ENCODE measurements around the gene ZNF564. TPM values are rescaled to one million over a fixed set of nuclear protein-coding genes. Genes with fewer than 3 reads are reported as not detected.

ZNF564 gene
- total RNA-seq, 2 donors from 2014 or later = 5.2 to 14.2 TPM

DNA sequence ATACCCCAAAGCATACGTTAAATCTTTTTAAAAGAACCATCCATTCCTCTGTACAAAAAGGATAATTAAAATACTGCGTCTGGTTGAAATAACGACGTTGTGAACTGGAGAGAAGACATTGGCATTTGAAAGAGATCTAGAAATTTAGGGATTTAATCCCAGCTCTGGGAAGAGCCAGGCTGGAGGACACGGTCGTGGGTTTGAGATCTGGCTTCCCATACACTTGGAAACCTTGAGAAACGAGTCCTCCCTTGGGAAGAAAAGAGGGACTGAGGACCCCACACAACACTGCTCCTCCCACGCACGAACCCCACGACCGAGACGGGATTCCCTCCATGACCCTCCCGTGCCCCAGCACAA lies 67.3 kb downstream of the ZNF564 start:
- TF ChIP-seq POLR2A (IDR thresholded peaks at IDR 0.05) = no peak
- TF ChIP-seq, protein P1, sequence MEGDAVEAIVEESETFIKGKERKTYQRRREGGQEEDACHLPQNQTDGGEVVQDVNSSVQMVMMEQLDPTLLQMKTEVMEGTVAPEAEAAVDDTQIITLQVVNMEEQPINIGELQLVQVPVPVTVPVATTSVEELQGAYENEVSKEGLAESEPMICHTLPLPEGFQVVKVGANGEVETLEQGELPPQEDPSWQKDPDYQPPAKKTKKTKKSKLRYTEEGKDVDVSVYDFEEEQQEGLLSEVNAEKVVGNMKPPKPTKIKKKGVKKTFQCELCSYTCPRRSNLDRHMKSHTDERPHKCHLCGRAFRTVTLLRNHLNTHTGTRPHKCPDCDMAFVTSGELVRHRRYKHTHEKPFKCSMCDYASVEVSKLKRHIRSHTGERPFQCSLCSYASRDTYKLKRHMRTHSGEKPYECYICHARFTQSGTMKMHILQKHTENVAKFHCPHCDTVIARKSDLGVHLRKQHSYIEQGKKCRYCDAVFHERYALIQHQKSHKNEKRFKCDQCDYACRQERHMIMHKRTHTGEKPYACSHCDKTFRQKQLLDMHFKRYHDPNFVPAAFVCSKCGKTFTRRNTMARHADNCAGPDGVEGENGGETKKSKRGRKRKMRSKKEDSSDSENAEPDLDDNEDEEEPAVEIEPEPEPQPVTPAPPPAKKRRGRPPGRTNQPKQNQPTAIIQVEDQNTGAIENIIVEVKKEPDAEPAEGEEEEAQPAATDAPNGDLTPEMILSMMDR (IDR thresholded peaks at IDR 0.05) = no peak
- DNase-seq (no peak), ATAC-seq (no peak)
- peak overlapping the region; percentile 58 to 70 (median 61) for H3K27ac ChIP-seq
- H3K9me3 ChIP-seq = no peaks in the 10 kb centered on the region
- intact Hi-C loops (cut with DNase I) = no loop called here
- peaks cover 16% of the 10 kb centered on the region for H3K4me1 ChIP-seq
- 0 to 2% methylated on average over 12 to 13 of the region's 13 CpGs for WGBS, 2 donors
- H3K27me3 ChIP-seq = no peaks in the 10 kb centered on the region
- peak overlapping the region; percentile 60 to 99 for H3K4me3 ChIP-seq
- no peaks in the 10 kb centered on the region for H3K36me3 ChIP-seq (replicated peaks in 1 of 2; ENCODE audit: insufficient read depth in 1 of 2, low read depth in 2 of 2)

DNA sequence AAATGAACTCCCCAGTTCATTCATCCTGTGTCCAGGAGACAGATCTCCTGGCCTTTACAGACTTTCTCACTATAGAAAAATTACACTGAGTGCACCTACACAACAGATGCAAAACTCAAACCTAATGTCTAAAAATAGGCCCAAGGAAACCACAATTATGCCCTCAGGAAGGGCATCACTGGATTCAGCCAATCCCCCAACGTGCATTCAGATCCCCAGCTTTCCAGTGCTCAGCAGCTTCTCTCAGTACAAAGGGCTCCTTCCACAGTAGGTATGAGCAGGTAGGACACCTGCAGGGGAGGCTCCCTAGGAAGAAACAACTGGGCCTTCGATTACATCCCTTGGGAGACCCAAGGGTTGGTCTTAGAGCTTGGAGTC lies 68.8 kb downstream of the ZNF564 start:
- Histone ChIP-seq H3K9me3 (no peaks in the 10 kb centered on the region), H3K36me3 (replicated peaks in 1 of 2; ENCODE audit: insufficient read depth in 1 of 2, low read depth in 2 of 2) (no peaks in the 10 kb centered on the region), H3K27ac (no peak overlapping the region), H3K27me3 (no peaks in the 10 kb centered on the region), H3K4me1 (peaks cover 27% of the 10 kb centered on the region), H3K4me3 (no peak overlapping the region)
- ATAC-seq (no peak), DNase-seq (no peak)
- TF ChIP-seq, protein P1 (IDR thresholded peaks at IDR 0.05) = no peak
- no peak for TF ChIP-seq POLR2A (IDR thresholded peaks at IDR 0.05)
- whole genome bisulfite sequencing, 2 donors = 69% methylated on average over 2 of the region's 2 CpGs; no CpG with 5 or more reads in 1 of the 2 donors
- intact Hi-C loops (cut with DNase I) = no loop called here

DNA sequence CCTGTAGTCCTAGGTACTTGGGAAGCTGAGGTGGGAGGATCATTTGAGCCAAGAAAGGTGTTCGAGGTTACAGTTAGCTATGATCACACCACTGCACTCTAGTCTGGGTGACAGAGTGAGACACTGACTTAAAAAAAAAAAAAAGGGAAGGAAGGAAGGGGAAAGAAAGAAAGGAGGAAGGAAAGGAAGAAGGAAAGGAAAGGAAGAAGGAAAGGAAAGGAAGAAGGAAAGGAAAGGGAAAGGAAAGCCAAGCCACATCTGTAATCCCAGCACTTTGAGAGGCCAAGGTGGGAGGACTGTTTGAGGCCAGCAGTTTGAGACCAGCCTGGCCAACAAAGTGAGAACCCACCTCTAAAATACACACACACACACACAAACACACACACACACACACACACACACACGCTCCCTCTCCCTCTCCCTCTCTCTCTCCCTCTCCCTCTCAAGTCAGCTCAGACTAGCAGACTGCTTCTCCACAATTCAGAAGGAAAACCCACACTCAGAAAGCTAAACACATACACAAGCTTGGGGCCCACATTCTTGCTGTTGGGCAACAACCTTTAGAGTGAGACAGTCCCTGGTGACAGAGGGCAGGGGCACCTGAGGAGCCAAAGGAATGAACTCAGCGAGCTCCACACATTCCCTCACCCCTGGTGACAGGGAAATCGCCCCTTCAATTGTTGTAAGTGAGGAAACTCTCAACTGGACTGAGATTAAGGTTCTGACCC lies 69.3 kb downstream of the ZNF564 start:
- Histone ChIP-seq H3K27me3 (no peaks in the 10 kb centered on the region), H3K4me1 (peaks cover 27% of the 10 kb centered on the region), H3K27ac (no peak overlapping the region), H3K4me3 (no peak overlapping the region), H3K9me3 (no peaks in the 10 kb centered on the region), H3K36me3 (replicated peaks in 1 of 2; ENCODE audit: insufficient read depth in 1 of 2, low read depth in 2 of 2) (no peaks in the 10 kb centered on the region)
- 69 to 75% methylated on average over 4 of the region's 4 CpGs for WGBS, 2 donors
- intact Hi-C loops (cut with DNase I) = no loop called here
- ATAC-seq = no peak
- no peak for DNase-seq
- TF ChIP-seq, protein P1 (IDR thresholded peaks at IDR 0.05) = no peak
- no peak for TF ChIP-seq POLR2A (IDR thresholded peaks at IDR 0.05)

DNA sequence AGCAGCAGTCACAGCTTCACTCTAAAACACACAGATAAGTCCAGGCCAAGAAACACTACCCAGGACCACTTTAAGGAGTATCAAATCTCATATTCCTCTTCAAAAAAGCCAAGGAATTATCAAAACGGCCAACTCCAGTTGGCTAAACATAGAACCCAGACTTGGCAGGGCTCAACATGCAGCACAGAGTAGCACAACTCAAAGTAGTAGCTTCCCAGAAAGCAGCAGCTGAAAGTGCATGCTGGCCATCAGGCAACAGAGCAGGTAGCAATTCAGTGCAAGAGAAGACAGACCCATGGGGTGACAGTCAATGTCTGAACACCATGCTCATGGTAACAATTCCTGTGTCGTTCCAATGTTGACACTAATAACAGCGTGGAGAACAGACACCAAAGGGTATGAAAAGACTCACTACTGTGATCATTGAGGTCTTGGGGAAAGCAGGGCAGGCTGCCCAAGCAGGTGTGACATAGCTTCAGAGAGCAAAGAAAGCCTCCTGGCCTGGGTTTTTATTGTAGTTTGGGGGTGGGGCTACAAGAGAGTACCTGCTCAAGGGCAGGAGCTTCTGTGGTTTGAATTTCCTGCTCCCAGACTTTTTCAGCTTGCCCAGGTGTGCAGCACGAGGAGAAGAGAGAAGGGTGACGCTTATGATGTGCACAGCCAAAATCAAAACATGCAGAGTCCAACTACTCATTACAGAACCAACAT lies 72.9 kb downstream of the ZNF564 start:
- 39 to 45% methylated on average over 5 of the region's 5 CpGs for WGBS, 2 donors
- H3K27me3 ChIP-seq = no peaks in the 10 kb centered on the region
- H3K36me3 ChIP-seq (replicated peaks in 1 of 2; ENCODE audit: insufficient read depth in 1 of 2, low read depth in 2 of 2) = no peaks in the 10 kb centered on the region
- H3K4me1 ChIP-seq = peaks cover 14% of the 10 kb centered on the region
- TF ChIP-seq, protein P1 (IDR thresholded peaks at IDR 0.05) = no peak
- TF ChIP-seq POLR2A (IDR thresholded peaks at IDR 0.05) = no peak
- H3K4me3 ChIP-seq = no peak overlapping the region
- peak overlapping the region in 1 of 4 donors; percentile 5 for H3K27ac ChIP-seq
- ATAC-seq (peak; percentile 30), DNase-seq (peak in 1 of 4 donors; percentile 35)
- intact Hi-C loops (cut with DNase I) = no loop called here
- H3K9me3 ChIP-seq = no peaks in the 10 kb centered on the region

Small RNA genes within 50 kb of the gene (small RNA-seq; reads per million reads assigned to genes)
- gene MTCO1P27 = not detected
- gene PPIAP20 = not detected

Other genes with a start within 250 kb of the ZNF564 start
- gene ZNF563, start 217.8 kb downstream of the ZNF564 start, total RNA-seq = 1 to 10 TPM in 1 of 2 donors, under 1 TPM in 1; 0.99 to 6.0 TPM
- gene ZNF442, start 185.8 kb downstream of the ZNF564 start, total RNA-seq = 1 to 10 TPM in 1 of 2 donors, under 1 TPM in 1; 0.66 to 2.9 TPM
- gene ZNF799, start 150.2 kb downstream of the ZNF564 start, total RNA-seq = 1 to 10 TPM; 4.2 to 4.6 TPM
- gene ZNF443, start 110.5 kb downstream of the ZNF564 start, total RNA-seq = 1 to 10 TPM; 3.6 to 5.2 TPM
- gene ZNF709, start 66.7 kb downstream of the ZNF564 start, total RNA-seq = 1 to 10 TPM; 2.3 to 3.1 TPM
- gene ZNF490, start 59.3 kb upstream of the ZNF564 start, total RNA-seq = 1 to 10 TPM; 2.0 to 2.6 TPM
- 10 to 100 TPM in 1 of 2 donors, 1 to 10 TPM in 1; 9.9 to 16.9 TPM for gene ZNF791, start 59.4 kb upstream of the ZNF564 start, total RNA-seq
- gene MAN2B1, start 115.3 kb upstream of the ZNF564 start, total RNA-seq = 10 to 100 TPM; 30.0 to 48.0 TPM
- 10 to 100 TPM; 12.5 to 37.2 TPM for gene WDR83, start 115.3 kb upstream of the ZNF564 start, total RNA-seq
- gene DHPS, start 130.4 kb upstream of the ZNF564 start, total RNA-seq = 100 to 1,000 TPM in 1 of 2 donors, 10 to 100 TPM in 1; 55.8 to 136 TPM
- not detected for gene GNG14, start 136.5 kb upstream of the ZNF564 start, total RNA-seq
- 1 to 10 TPM; 3.9 to 4.0 TPM for gene FBXW9, start 145.1 kb upstream of the ZNF564 start, total RNA-seq
- 10 to 100 TPM; 15.0 to 35.6 TPM for gene TNPO2, start 172.4 kb upstream of the ZNF564 start, total RNA-seq
- 100 to 1,000 TPM; 187 to 282 TPM for gene TRIR, start 183.2 kb upstream of the ZNF564 start, total RNA-seq
- gene GET3, start 186.0 kb upstream of the ZNF564 start, total RNA-seq = 10 to 100 TPM; 13.2 to 22.8 TPM
- not detected for gene BEST2, start 200.3 kb upstream of the ZNF564 start, total RNA-seq
- 100 to 1,000 TPM; 114 to 354 TPM for gene HOOK2, start 224.1 kb upstream of the ZNF564 start, total RNA-seq
- gene JUNB, start 240.0 kb upstream of the ZNF564 start, total RNA-seq = 100 to 1,000 TPM; 219 to 485 TPM

Measured in body of pancreas (tissue), 4 donors.